BE2C (cell line): Measurements from ENCODE around the gene ATP5MC3. TPM values are rescaled to one million over a fixed set of nuclear protein-coding genes. Genes with fewer than 3 reads are reported as not detected.
"Not testable (repeated sequence)": the region's sequence is repeated elsewhere in the genome, so short reads cannot be mapped to it uniquely, and the experiment has no call there.

Source experiments
- DNase-seq: peaks from one replicate; pipeline ENCODE4 v3.0.0-alpha.2; 2020
- H3K27me3 ChIP-seq: fragments of 250-450 bp; sonication (Bioruptor Pico); 2 replicates; pipeline ENCODE4 v1.5.1; 2020; ENCODE audit warnings: mild to moderate bottlenecking
- H3K36me3 ChIP-seq: fragments of 250-450 bp; sonication (Bioruptor Pico); 2 replicates; pipeline ENCODE4 v1.5.1; 2020; ENCODE audit warnings: mild to moderate bottlenecking
- H3K4me1 ChIP-seq: fragments of 250-450 bp; sonication (Bioruptor Pico); 2 replicates; pipeline ENCODE4 v1.5.1; 2020
- H3K4me3 ChIP-seq: 2 replicates; pipeline ENCODE4 v1.5.1; 2011; ENCODE audit warnings: low read depth, low read length
- H3K9me3 ChIP-seq: fragments of 250-450 bp; sonication (Bioruptor Pico); 2 replicates; pipeline ENCODE4 v1.5.1; 2020
- polyA plus RNA-seq: library from polyadenylated mRNA; unstranded; fragments of >200 nt; gene quantifications from one replicate; pipeline ENCODE4 v1.2.1, GENCODE V29; 2012; ENCODE audit warnings: low read depth, missing spikeins; ENCODE audit not compliant: insufficient read length, insufficient read depth
- TF ChIP-seq, protein P1 (sequence below): IDR thresholded peaks from 2 replicates; pipeline ENCODE4 v1.5.1; 2012; ENCODE audit warnings: mild to moderate bottlenecking, low read depth, low read length

Gene ATP5MC3
- 180 TPM for polyA plus RNA-seq

DNA sequence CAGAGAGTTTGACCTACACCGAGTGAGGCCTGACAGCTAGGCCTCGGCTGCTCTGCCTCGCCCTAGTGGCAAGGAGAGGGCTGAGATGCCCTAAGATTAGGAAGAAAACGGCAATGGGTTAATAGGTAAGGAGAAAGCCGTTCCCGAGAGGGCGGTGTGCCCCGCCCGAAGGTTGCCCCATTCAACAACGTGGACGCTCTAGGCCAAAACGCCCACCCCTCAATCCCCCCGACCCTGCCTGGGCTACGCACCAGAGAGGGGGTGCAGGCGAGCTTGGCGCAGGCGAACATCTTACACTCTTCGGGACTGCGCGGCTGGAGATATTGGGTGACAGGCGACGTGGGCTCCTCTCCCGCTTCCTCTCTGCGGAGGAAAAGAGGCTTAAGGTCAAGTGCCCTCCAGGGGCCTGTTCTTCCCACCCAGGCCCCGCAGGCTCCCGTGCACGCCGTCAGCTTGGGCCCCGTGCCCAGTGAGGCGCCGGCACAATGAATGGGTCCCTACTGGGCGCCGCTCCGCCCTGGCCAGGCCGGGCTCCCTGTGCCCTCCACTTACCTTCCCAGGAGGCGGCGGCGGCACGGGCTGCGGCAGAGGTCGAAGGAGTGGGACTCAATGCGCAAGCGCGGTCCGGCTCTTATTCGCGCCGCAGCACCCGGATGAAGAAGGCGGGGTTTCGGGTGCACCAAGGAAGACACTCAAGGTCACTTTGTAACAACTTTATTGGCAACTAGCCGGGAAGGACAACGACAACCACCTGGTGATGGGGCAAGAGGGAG, at the start of gene ATP5MC3:
TSS of gene ATP5MC3 (minus strand) at position 607 of the 773 bp plus-strand sequence. CDS start at position 290, 317 bp downstream.
- Histone ChIP-seq H3K27me3 (no peaks in the 10 kb centered on the region), H3K4me3 (peak within 1 kb of the TSS; percentile 82), H3K9me3 (no peaks in the 10 kb centered on the region), H3K36me3 (peaks cover 32% of the 10 kb centered on the region), H3K4me1 (no peaks in the 10 kb centered on the region; the same call in 1 of the 2 replicates)
- DNase-seq: peak; percentile 88
- TF ChIP-seq, protein P1, sequence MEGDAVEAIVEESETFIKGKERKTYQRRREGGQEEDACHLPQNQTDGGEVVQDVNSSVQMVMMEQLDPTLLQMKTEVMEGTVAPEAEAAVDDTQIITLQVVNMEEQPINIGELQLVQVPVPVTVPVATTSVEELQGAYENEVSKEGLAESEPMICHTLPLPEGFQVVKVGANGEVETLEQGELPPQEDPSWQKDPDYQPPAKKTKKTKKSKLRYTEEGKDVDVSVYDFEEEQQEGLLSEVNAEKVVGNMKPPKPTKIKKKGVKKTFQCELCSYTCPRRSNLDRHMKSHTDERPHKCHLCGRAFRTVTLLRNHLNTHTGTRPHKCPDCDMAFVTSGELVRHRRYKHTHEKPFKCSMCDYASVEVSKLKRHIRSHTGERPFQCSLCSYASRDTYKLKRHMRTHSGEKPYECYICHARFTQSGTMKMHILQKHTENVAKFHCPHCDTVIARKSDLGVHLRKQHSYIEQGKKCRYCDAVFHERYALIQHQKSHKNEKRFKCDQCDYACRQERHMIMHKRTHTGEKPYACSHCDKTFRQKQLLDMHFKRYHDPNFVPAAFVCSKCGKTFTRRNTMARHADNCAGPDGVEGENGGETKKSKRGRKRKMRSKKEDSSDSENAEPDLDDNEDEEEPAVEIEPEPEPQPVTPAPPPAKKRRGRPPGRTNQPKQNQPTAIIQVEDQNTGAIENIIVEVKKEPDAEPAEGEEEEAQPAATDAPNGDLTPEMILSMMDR: peak; percentile 13; the same call in 1 of the 2 replicates

DNA sequence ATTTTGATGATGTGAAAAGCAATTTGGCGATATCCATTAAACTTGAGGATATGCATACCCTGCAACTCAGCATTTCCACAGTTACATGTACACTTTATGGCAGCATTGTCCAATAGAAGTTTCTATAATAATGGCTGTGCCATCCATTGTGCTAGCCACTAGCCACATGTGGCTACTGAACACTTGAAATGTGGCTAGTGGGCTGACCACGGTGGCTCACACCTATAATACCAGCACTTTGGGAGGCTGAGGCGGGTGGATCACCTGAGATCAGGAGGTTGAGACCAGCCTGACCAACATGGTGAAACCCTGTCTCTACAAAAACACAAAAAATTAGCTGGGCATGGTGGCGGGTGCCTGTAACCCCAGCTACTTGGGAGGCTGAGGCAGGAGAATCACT, 47.1 kb upstream of the ATP5MC3 start:
- H3K4me1 ChIP-seq, H3K27me3 ChIP-seq, DNase-seq, H3K4me3 ChIP-seq, H3K9me3 ChIP-seq, H3K36me3 ChIP-seq: not testable (repeated sequence)

DNA sequence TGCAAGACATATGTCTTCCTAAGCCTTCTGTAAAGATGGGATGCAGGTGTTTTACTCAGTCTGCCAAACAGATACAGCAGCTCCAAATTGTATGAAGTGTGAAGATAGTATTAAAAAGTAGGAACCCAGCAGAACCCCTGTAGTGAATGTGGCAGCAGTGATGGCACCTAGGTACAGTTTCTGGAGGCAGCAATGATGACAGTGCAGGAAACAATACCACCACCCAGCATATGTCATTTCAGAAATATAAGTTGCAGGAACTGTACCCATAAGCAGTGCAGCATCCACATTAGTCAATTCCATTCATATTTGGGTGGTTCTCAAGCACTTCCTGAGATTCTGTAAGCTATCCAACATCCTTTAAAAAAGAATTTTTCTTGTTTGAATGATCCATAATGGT, 46.7 kb upstream of the ATP5MC3 start:
- Histone ChIP-seq H3K4me1 (no peaks in the 10 kb centered on the region), H3K9me3 (no peaks in the 10 kb centered on the region), H3K4me3 (no peak overlapping the region), H3K27me3 (no peaks in the 10 kb centered on the region), H3K36me3 (no peaks in the 10 kb centered on the region)
- no peak for DNase-seq
- TF ChIP-seq, protein P1: no peak

DNA sequence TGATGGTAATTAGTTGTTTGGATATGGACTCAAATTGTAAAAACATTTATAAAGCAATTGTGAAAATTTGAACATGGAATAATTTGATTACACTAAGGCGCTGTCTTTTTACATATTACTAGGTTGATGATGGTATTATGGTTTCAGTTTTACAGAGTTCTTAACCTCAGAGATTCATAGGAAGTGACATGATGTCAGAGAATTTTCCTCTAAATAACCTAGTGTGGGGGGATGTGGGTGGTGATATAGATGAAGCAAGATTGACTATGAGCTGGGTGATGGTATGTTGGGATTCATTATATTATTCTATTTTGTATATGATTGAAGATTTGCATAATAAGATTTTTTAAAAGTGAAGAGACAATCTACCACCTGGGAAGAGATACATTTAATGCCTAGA, 45.9 kb upstream of the ATP5MC3 start:
- Histone ChIP-seq H3K27me3 (no peaks in the 10 kb centered on the region), H3K36me3 (no peaks in the 10 kb centered on the region), H3K4me3 (no peak overlapping the region), H3K4me1 (no peaks in the 10 kb centered on the region), H3K9me3 (no peaks in the 10 kb centered on the region)
- TF ChIP-seq, protein P1: no peak
- no peak for DNase-seq

DNA sequence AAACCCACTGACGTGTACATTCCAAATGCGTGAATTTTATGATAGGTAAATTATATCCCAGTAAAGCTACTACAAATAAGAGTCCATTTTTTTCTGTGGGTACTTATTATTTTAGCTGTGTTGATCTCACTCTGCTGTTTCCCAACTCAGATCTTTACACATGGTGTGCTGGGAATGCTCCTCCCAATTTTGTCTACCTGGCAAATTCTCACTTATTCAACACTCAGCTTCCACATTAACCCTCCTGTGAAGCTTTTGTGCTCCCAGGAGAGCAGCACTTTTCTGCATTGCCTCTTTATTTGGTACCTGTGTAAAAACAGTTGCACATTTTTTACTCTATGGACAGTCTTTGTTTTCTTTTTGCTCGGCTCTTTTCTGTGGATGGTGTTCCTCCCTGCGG, 38.6 kb upstream of the ATP5MC3 start:
- TF ChIP-seq, protein P1: no peak
- H3K4me1 ChIP-seq: no peaks in the 10 kb centered on the region
- H3K4me3 ChIP-seq: no peak overlapping the region
- no peaks in the 10 kb centered on the region for H3K9me3 ChIP-seq
- H3K27me3 ChIP-seq: no peaks in the 10 kb centered on the region
- H3K36me3 ChIP-seq: no peaks in the 10 kb centered on the region
- DNase-seq: no peak

DNA sequence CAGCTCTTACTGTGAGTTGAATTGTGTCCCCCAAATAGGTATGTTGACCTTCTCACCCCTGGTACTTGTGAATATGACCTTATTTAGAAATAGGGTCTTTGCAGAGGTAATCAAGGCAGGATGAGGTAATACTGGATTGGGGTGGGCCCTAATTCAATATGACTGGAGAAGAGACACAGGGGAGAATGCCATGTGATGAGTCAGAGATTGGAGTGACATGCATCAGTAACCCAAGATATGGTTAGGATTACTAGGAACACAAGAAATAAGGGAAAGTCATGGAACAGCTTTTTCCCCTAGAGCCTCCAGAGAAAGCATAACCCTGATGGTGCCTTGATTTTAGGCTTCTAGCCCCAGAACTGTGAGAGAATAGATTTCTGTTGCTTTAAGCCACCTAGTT, 37.0 kb upstream of the ATP5MC3 start:
- H3K4me1 ChIP-seq: no peaks in the 10 kb centered on the region
- no peak overlapping the region for H3K4me3 ChIP-seq
- H3K9me3 ChIP-seq: no peaks in the 10 kb centered on the region
- no peaks in the 10 kb centered on the region for H3K36me3 ChIP-seq
- no peaks in the 10 kb centered on the region for H3K27me3 ChIP-seq
- no peak for DNase-seq
- TF ChIP-seq, protein P1: no peak
